Esophagus muscularis mucosa (tissue), 3 donors: ENCODE results near the gene SZRD1.

Source experiments
- POLR2A ChIP-seq: fragments of 450-650 bp; IDR thresholded peaks from one replicate; pipeline ENCODE4 v1.6.1; 2017; ENCODE audit warnings: antibody characterized with exemption, moderate library complexity, mild to moderate bottlenecking, low read depth
- TF ChIP-seq, protein P1 (sequence below), 3 experiments: fragments of 200-600 bp in 2 of 3; fragments of 450-650 bp in 1 of 3; sonication (generic) in 2 of 3; IDR thresholded peaks; one replicate each; pipeline ENCODE4 v1.5.1; 2017 to 2019; ENCODE audit warnings: antibody characterized with exemption in 3 of 3, mild to moderate bottlenecking in 2 of 3, moderate library complexity in 1 of 3

DNA sequence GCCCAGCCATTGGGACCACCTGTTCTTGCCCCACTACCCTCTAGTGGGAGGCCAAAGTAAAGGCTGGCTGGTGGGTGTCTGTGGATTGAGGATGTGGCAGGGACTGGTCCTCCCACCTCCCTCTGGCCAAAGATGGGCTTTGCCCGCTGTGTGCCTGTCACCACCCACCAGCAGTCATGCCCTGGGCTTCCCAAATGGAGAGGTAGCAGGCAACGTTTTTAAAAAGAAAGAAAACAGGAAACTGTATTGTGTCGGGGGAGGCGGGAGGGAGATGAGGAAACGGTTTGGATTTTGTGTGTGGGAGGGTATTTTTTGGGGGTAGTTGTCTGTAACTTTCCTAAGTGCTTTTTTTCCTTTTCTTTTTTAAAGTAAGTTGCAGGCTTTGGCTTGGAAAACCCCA lies 30.1 kb downstream of the SZRD1 start:
- TF ChIP-seq, protein P1, sequence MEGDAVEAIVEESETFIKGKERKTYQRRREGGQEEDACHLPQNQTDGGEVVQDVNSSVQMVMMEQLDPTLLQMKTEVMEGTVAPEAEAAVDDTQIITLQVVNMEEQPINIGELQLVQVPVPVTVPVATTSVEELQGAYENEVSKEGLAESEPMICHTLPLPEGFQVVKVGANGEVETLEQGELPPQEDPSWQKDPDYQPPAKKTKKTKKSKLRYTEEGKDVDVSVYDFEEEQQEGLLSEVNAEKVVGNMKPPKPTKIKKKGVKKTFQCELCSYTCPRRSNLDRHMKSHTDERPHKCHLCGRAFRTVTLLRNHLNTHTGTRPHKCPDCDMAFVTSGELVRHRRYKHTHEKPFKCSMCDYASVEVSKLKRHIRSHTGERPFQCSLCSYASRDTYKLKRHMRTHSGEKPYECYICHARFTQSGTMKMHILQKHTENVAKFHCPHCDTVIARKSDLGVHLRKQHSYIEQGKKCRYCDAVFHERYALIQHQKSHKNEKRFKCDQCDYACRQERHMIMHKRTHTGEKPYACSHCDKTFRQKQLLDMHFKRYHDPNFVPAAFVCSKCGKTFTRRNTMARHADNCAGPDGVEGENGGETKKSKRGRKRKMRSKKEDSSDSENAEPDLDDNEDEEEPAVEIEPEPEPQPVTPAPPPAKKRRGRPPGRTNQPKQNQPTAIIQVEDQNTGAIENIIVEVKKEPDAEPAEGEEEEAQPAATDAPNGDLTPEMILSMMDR (IDR thresholded peaks at IDR 0.05): no peak
- TF ChIP-seq POLR2A: no peak
